Glutamatergic neuron (in vitro differentiated cells): ENCODE data around the gene NYAP1. TPM values are rescaled to one million over a fixed set of nuclear protein-coding genes. Genes with fewer than 3 reads are reported as not detected.
"Not testable (repeated sequence)": the region's sequence is repeated elsewhere in the genome, so short reads cannot be mapped to it uniquely, and the experiment has no call there.

Experiments
- DNase-seq: peaks from one replicate; pipeline ENCODE4 v3.0.0; 2022
- H3K27ac Mint-ChIP-seq: one replicate; pipeline ENCODE4 v1.8.0; 2020; ENCODE audit warnings: mild to moderate bottlenecking, mixed read lengths, inconsistent platforms; ENCODE audit not compliant: unreplicated experiment
- H3K27me3 Mint-ChIP-seq: one replicate; pipeline ENCODE4 v1.8.0; 2020; ENCODE audit warnings: mild to moderate bottlenecking, moderate library complexity, mixed read lengths, inconsistent platforms; ENCODE audit not compliant: unreplicated experiment
- H3K36me3 Mint-ChIP-seq: one replicate; pipeline ENCODE4 v1.8.0; 2020; ENCODE audit warnings: mild to moderate bottlenecking, mixed read lengths, inconsistent platforms; ENCODE audit not compliant: unreplicated experiment
- H3K4me1 Mint-ChIP-seq: one replicate; pipeline ENCODE4 v1.8.0; 2020; ENCODE audit warnings: mild to moderate bottlenecking, low read depth, mixed read lengths, inconsistent platforms; ENCODE audit not compliant: unreplicated experiment
- H3K4me3 Mint-ChIP-seq: one replicate; pipeline ENCODE4 v1.8.0; 2020; ENCODE audit warnings: mild to moderate bottlenecking, mixed read lengths, inconsistent platforms; ENCODE audit not compliant: unreplicated experiment
- H3K9me3 Mint-ChIP-seq: one replicate; pipeline ENCODE4 v1.8.0; 2020; ENCODE audit warnings: mild to moderate bottlenecking, moderate library complexity, mixed read lengths, inconsistent platforms; ENCODE audit not compliant: unreplicated experiment
- total RNA-seq: library from RNA; stranded (reverse); fragmentation: NEBNext Ultra II Directional; extraction: Animal tissue kit (Norgen Biotek cat#: 25700); gene quantifications from one replicate; pipeline ENCODE4 v1.2.1, GENCODE V29; 2021; ENCODE audit not compliant: unreplicated experiment
- TF ChIP-seq, protein P1 (sequence below): fragments of 200-600 bp; sonication (generic); IDR thresholded peaks from one replicate; pipeline ENCODE4 v1.5.0; 2021; ENCODE audit not compliant: partially characterized antibody, unreplicated experiment

NYAP1 gene
- total RNA-seq, 1 donor from 2014 or later = 36.6 TPM

DNA sequence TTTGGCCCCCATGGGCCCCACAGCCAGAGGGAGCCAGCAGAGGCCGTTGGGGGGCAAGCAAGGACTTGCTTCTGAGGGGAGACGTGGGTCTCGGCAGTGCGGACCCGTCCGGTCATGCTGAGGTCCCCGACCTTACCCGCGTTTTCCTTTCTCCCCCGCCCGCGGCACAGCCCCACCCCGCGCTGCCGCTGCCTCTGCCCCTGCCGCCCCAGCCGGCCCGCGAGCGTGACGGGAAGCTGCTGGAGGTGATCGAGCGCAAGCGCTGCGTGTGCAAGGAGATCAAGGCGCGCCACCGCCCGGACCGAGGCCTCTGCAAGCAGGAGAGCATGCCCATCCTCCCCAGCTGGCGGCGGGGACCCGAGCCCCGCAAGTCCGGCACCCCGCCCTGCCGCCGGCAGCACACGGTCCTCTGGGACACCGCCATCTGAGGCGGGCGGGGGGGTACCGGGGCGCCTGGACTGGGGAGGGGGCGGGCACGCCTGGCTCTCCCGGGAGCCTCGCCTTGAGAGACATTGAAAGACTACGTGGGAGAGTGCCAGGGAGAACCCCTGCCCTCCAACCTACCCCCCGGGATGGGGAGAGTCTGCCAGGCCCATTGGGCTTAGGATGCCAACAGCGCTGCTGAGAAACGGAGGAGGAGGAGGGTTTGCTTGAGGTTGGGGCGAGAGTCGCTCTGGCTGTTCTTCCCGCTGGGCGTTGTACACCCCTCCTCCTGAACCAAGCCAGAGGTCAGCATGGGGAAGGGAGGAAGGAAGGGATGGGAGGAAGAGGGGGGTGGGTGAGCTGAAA lies 9.9 kb downstream of the NYAP1 start:
- TF ChIP-seq, protein P1, sequence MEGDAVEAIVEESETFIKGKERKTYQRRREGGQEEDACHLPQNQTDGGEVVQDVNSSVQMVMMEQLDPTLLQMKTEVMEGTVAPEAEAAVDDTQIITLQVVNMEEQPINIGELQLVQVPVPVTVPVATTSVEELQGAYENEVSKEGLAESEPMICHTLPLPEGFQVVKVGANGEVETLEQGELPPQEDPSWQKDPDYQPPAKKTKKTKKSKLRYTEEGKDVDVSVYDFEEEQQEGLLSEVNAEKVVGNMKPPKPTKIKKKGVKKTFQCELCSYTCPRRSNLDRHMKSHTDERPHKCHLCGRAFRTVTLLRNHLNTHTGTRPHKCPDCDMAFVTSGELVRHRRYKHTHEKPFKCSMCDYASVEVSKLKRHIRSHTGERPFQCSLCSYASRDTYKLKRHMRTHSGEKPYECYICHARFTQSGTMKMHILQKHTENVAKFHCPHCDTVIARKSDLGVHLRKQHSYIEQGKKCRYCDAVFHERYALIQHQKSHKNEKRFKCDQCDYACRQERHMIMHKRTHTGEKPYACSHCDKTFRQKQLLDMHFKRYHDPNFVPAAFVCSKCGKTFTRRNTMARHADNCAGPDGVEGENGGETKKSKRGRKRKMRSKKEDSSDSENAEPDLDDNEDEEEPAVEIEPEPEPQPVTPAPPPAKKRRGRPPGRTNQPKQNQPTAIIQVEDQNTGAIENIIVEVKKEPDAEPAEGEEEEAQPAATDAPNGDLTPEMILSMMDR = no peak
- peak; percentile 71 for DNase-seq
- H3K4me1 Mint-ChIP-seq = peaks cover 10% of the 10 kb centered on the region
- peaks cover 2% of the 10 kb centered on the region for H3K27me3 Mint-ChIP-seq
- no peak overlapping the region for H3K27ac Mint-ChIP-seq
- peak overlapping the region; percentile 77 for H3K4me3 Mint-ChIP-seq
- no peaks in the 10 kb centered on the region for H3K36me3 Mint-ChIP-seq
- H3K9me3 Mint-ChIP-seq = no peaks in the 10 kb centered on the region

DNA sequence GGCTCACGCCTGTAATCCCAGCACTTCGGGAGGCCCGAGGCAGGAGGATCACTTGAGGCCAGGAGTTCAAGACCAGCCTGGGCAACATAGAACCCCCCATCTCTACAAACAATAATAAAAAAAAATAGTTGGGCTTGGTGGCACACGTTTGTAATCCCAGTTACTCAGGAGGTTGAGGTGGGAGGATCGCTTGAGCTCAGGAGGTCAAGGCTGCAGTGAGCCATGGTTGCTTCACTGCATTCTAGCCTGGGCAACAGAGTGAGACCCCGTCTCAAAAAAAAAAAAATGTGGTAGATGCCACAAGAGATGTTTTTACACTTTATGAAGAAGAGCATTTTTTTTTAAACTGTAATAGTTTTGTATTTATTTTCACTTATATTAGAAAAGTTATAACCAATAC lies 12.8 kb downstream of the NYAP1 start:
- no peaks in the 10 kb centered on the region for H3K36me3 Mint-ChIP-seq
- H3K27me3 Mint-ChIP-seq = peaks cover 4% of the 10 kb centered on the region
- H3K4me3 Mint-ChIP-seq = no peak overlapping the region
- peaks cover 2% of the 10 kb centered on the region for H3K4me1 Mint-ChIP-seq
- TF ChIP-seq, protein P1 = no peak
- no peaks in the 10 kb centered on the region for H3K9me3 Mint-ChIP-seq
- H3K27ac Mint-ChIP-seq = no peak overlapping the region
- DNase-seq = no peak

DNA sequence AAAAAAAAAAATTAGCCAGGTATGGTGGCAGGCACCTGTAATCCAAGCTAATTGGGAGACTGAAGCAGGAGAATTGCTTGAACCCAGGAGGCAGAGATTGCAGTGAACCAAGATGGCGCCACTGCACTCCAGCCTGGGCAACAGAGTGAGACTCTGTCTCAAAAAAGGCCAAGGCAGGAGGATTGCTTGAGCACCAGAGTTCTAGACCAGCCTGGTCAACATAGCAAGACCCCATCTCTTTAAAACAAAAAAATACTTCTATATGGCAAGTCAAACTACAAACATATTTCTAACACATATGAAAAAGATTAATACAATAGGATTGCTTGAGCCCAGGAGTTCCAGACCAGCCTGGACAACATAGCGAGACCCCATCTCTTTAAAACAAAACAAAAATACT lies 17.0 kb downstream of the NYAP1 start:
- H3K27me3 Mint-ChIP-seq, H3K4me3 Mint-ChIP-seq, H3K27ac Mint-ChIP-seq, H3K4me1 Mint-ChIP-seq, DNase-seq, H3K9me3 Mint-ChIP-seq, H3K36me3 Mint-ChIP-seq: not testable (repeated sequence)

DNA sequence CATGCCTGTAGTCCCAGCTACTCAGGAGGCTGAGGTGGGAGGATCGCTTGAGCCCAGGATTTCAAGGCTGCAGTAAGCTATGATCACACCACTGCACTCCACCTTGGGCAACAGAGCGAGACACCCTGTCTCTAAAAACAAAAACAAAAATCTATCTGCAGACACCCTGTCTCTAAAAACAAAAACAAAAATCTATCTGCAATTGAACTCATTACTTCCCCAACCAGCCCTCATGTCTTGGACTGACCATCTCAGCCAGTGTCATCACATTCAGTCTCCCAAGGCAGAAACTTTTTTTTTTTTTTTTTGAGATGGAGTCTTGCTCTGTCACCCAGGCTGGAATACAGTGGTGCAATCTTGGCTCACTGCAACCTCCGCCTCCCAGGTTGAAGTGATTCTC lies 20.3 kb downstream of the NYAP1 start:
- not testable (repeated sequence) for H3K27ac Mint-ChIP-seq, H3K27me3 Mint-ChIP-seq, H3K36me3 Mint-ChIP-seq, H3K9me3 Mint-ChIP-seq, DNase-seq, H3K4me3 Mint-ChIP-seq, H3K4me1 Mint-ChIP-seq

DNA sequence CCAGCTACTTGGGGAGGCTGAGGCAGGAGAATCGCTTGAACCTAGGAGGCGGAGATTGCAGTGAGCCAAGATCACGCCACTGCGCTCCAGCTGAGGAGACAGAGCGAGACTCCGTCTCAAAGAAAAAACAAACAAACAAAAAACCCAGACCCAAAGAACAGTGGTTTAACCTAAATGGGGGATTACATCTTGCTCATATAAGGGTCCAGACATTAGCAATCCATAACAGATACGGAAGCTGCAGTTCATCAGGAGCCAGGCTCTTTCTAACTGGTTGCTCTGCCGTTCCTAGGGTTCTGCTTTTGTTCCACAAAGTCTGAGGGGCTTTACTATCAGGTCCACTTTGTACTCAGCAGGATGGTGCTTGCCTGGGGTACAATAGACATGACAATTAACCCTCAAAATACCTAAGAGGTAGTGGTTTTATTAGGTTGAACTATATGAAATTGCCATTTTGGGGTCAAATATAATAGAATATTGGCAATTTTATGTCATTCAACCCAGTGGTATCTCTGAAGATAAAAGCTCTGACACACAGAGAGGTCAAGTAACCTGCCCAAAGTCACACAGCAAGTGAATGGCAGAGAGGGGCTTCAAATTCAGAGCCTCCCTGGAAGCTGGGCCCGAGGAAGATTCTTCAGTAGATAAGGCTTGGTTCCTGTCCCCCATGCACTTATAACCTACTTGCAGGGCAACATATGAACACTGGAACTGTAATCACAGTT lies 21.3 kb downstream of the NYAP1 start:
- Mint-ChIP-seq H3K9me3 (no peaks in the 10 kb centered on the region), H3K4me3 (no peak overlapping the region), H3K36me3 (no peaks in the 10 kb centered on the region), H3K27me3 (no peaks in the 10 kb centered on the region), H3K27ac (no peak overlapping the region), H3K4me1 (no peaks in the 10 kb centered on the region)
- DNase-seq = no peak
- TF ChIP-seq, protein P1 = no peak

DNA sequence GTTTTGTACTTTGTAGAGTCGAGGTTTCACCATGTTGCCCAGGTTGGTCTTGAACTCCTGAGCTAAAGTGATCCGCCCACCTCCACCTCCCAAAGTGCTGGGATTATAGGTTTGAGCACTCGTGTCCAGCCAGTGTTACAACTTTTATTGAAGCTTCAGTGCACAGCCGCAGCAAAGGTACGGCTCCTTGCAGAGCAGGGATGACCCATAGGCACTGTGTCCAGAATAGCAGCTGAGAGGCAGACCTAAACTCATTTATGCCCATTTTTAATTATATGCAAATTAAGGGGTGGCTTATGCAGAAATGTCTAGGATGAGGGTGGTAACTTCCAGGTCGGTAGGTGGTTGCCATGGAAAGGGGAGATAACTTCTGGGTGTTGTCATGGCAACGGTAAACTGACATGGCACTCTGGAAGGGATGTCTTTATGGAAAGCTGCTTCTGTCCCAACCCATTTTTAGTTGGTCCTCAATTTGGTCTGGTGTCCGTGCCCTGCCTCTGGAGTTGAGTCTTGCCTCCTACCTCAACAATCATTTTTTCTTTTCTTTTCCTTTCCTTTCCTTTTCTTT lies 22.7 kb downstream of the NYAP1 start:
- H3K27ac Mint-ChIP-seq = no peak overlapping the region
- no peaks in the 10 kb centered on the region for H3K4me1 Mint-ChIP-seq
- no peaks in the 10 kb centered on the region for H3K36me3 Mint-ChIP-seq
- TF ChIP-seq, protein P1 = no peak
- no peak for DNase-seq
- H3K9me3 Mint-ChIP-seq = no peaks in the 10 kb centered on the region
- no peaks in the 10 kb centered on the region for H3K27me3 Mint-ChIP-seq
- no peak overlapping the region for H3K4me3 Mint-ChIP-seq
